IMR-90 (cell line): ENCODE measurements around the gene PTPRC. TPM values are rescaled to one million over a fixed set of nuclear protein-coding genes. Genes with fewer than 3 reads are reported as not detected.

Experiments
- ATAC-seq: fragments of 200-7000 bp; cut with Tn5 transposase; 2 replicates; pipeline ENCODE4 v1.9.1; 2020; ENCODE audit warnings: low read depth, mild to moderate bottlenecking, moderate library complexity
- BruUV-seq: library from RNA; stranded (reverse); fragments of 400-500 nt; replicated peaks from 2 replicates; lab custom pipeline; 2021; lab: Mats Ljungman, UMichigan
- CTCF ChIA-PET: fragments of 300-600 bp; formaldehyde crosslinking; extraction: SDS; loops from one replicate; lab custom pipeline; 2021; ENCODE audit warnings: antibody characterized with exemption; lab: Yijun Ruan, JAX
- POLR2A ChIA-PET: fragments of 300-600 bp; sonication (Branson Sonifier 250); formaldehyde crosslinking; loops from one replicate; lab custom pipeline; 2022; ENCODE audit warnings: antibody characterized with exemption; ENCODE audit not compliant: unreplicated experiment; lab: Charles Lee
- DNase-seq: peaks from one replicate; pipeline ENCODE4 v3.0.0; 2013
- H2AFZ ChIP-seq: replicated peaks from 2 replicates; pipeline ENCODE3; 2013; ENCODE audit warnings: low read length, mild to moderate bottlenecking; ENCODE audit not compliant: poor library complexity
- H2AK5ac ChIP-seq: 2 replicates; pipeline ENCODE4 v1.6.1; 2013; ENCODE audit warnings: low read depth, low read length, inconsistent platforms
- H2AK9ac ChIP-seq: replicated peaks from 2 replicates; pipeline ENCODE3; 2013; ENCODE audit warnings: mild to moderate bottlenecking, low read depth, low read length, moderate library complexity; ENCODE audit not compliant: poor library complexity
- H2BK120ac ChIP-seq: 2 replicates; pipeline ENCODE4 v1.6.1; 2013; ENCODE audit warnings: low read depth, low read length, inconsistent platforms
- H2BK15ac ChIP-seq: 3 replicates; pipeline ENCODE4 v1.6.1; 2013; ENCODE audit warnings: low read depth, low read length, inconsistent platforms
- H2BK20ac ChIP-seq: 2 replicates; pipeline ENCODE4 v1.6.1; 2013; ENCODE audit warnings: low read depth, mild to moderate bottlenecking, inconsistent platforms, low read length, moderate library complexity
- H2BK5ac ChIP-seq: 2 replicates; pipeline ENCODE4 v1.6.1; 2013; ENCODE audit warnings: mild to moderate bottlenecking, low read depth, low read length, inconsistent platforms; ENCODE audit not compliant: poor library complexity, severe bottlenecking
- H3K14ac ChIP-seq: replicated peaks from 2 replicates; pipeline ENCODE4 v1.6.1; 2013; ENCODE audit warnings: low read depth, low read length, inconsistent platforms
- H3K18ac ChIP-seq: 2 replicates; pipeline ENCODE4 v1.6.1; 2013; ENCODE audit warnings: low read depth, low read length, control low read depth
- H3K23ac ChIP-seq: 2 replicates; pipeline ENCODE4 v1.6.1; 2013; ENCODE audit warnings: low read depth, low read length, inconsistent platforms
- H3K27ac ChIP-seq: 2 replicates; pipeline ENCODE4 v1.5.1; 2013; ENCODE audit warnings: mild to moderate bottlenecking, control low read depth, low read length; ENCODE audit not compliant: insufficient read depth
- H3K27me3 ChIP-seq: 2 replicates; pipeline ENCODE4 v1.6.1; 2013; ENCODE audit warnings: low read length; ENCODE audit not compliant: control insufficient read depth, insufficient read depth
- H3K36me3 ChIP-seq: 2 replicates; pipeline ENCODE4 v1.6.1; 2013; ENCODE audit warnings: low read length, mixed read lengths; ENCODE audit not compliant: control insufficient read depth, insufficient read depth
- H3K4ac ChIP-seq: 2 replicates; pipeline ENCODE4 v1.6.1; 2013; ENCODE audit warnings: low read depth, low read length, inconsistent platforms
- H3K4me1 ChIP-seq: 2 replicates; pipeline ENCODE4 v1.6.1; 2013; ENCODE audit warnings: low read length, mixed read lengths; ENCODE audit not compliant: control insufficient read depth, insufficient read depth
- H3K4me2 ChIP-seq: 2 replicates; pipeline ENCODE4 v1.6.1; 2013; ENCODE audit warnings: low read depth, mild to moderate bottlenecking, control low read depth, low read length, moderate library complexity
- H3K4me3 ChIP-seq: 2 replicates; pipeline ENCODE4 v1.5.1; 2013; ENCODE audit warnings: low read depth, mild to moderate bottlenecking, control low read depth, low read length, moderate library complexity; ENCODE audit not compliant: insufficient read depth
- H3K56ac ChIP-seq: 2 replicates; pipeline ENCODE4 v1.6.1; 2013; ENCODE audit warnings: low read length, inconsistent platforms; ENCODE audit not compliant: insufficient read depth; ENCODE audit errors: extremely low read depth
- H3K79me1 ChIP-seq, 2 experiments: 2 replicates each; pipeline ENCODE4 v1.6.1; 2013; ENCODE audit warnings: low read length in 2 of 2, inconsistent platforms in 1 of 2, low read depth in 1 of 2
- H3K9ac ChIP-seq: 2 replicates; pipeline ENCODE4 v1.6.1; 2013; ENCODE audit warnings: low read depth, low read length, control low read depth
- H3K9me1 ChIP-seq: 2 replicates; pipeline ENCODE4 v1.6.1; 2013; ENCODE audit warnings: low read length, inconsistent platforms; ENCODE audit not compliant: insufficient read depth
- H3K9me3 ChIP-seq: 2 replicates; pipeline ENCODE4 v1.6.1; 2013; ENCODE audit warnings: low read length; ENCODE audit not compliant: control insufficient read depth, insufficient read depth
- H4K20me1 ChIP-seq: 2 replicates; pipeline ENCODE4 v1.6.1; 2013; ENCODE audit warnings: low read length, inconsistent platforms; ENCODE audit not compliant: insufficient read depth
- H4K5ac ChIP-seq: 2 replicates; pipeline ENCODE4 v1.6.1; 2013; ENCODE audit warnings: mild to moderate bottlenecking, low read depth, low read length, control low read depth
- H4K8ac ChIP-seq, 2 experiments: 2 replicates each; pipeline ENCODE4 v1.6.1; 2013; ENCODE audit warnings: low read depth in 2 of 2, low read length in 2 of 2, control low read depth in 1 of 2, inconsistent platforms in 1 of 2
- H4K91ac ChIP-seq: 2 replicates; pipeline ENCODE4 v1.6.1; 2013; ENCODE audit warnings: low read depth, low read length, inconsistent platforms; ENCODE audit not compliant: insufficient read depth
- BHLHE40 ChIP-seq: fragments of 150-350 bp; IDR thresholded peaks from 2 replicates; pipeline ENCODE4 v1.6.1; 2016; ENCODE audit warnings: mild to moderate bottlenecking, low read depth, low read length
- CTCF ChIP-seq: conservative IDR thresholded peaks from 2 replicates; pipeline ENCODE4 v1.5.1; 2012; ENCODE audit warnings: mild to moderate bottlenecking, low read depth, low read length, improper control_type of control experiment
- FOS ChIP-seq: fragments of 150-350 bp; IDR thresholded peaks from 2 replicates; pipeline ENCODE4 v1.6.1; 2016; ENCODE audit warnings: low read depth, low read length
- MAFK ChIP-seq: IDR thresholded peaks from 2 replicates; pipeline ENCODE4 v1.6.1; 2012; ENCODE audit warnings: low read depth, low read length, improper control_type of control experiment
- MAZ ChIP-seq: IDR thresholded peaks from 2 replicates; pipeline ENCODE4 v1.6.1; 2012; ENCODE audit warnings: low read depth, mild to moderate bottlenecking, low read length, improper control_type of control experiment, moderate library complexity, borderline replicate concordance
- MXI1 ChIP-seq: IDR thresholded peaks from 2 replicates; pipeline ENCODE4 v1.6.1; 2012; ENCODE audit warnings: low read depth, mild to moderate bottlenecking, low read length, moderate library complexity, borderline replicate concordance
- NFE2L2 ChIP-seq: fragments of 150-350 bp; IDR thresholded peaks from 2 replicates; pipeline ENCODE4 v1.6.1; 2016; ENCODE audit warnings: low read depth, mild to moderate bottlenecking, low read length
- POLR2A ChIP-seq: IDR thresholded peaks from 2 replicates; pipeline ENCODE4 v1.6.1; 2012; ENCODE audit warnings: mild to moderate bottlenecking, low read depth, low read length
- RAD21 ChIP-seq: IDR thresholded peaks from 2 replicates; pipeline ENCODE4 v1.6.1; 2012; ENCODE audit warnings: low read length, improper control_type of control experiment
- RCOR1 ChIP-seq: IDR thresholded peaks from 2 replicates; pipeline ENCODE4 v1.6.1; 2012; ENCODE audit warnings: mild to moderate bottlenecking, low read length, improper control_type of control experiment; ENCODE audit not compliant: insufficient replicate concordance
- WGBS, 2 experiments: methylation state at CpG; one replicate each; pipeline versions ENCODE4 v1.1.5 to v1.1.7; 2013; ENCODE audit warnings: missing lambda C conversion rate in 2 of 2; ENCODE audit not compliant: insufficient read length in 1 of 2; ENCODE audit errors: extremely low coverage in 2 of 2; 5-methylcytosine and 5-hydroxymethylcytosine counted together
- dilution Hi-C: fragments of 300-500 bp; cut with HindIII; formaldehyde crosslinking; loops from one replicate; pipeline ENCODE4 v1.14.3; 2018; ENCODE audit warnings: low sequenced_read_pairs; ENCODE audit not compliant: unreplicated experiment
- in situ Hi-C: fragments of 300-500 bp; cut with MboI; formaldehyde crosslinking; loops from 3 replicates; pipeline ENCODE4 v1.14.3; 2019; ENCODE audit warnings: low sequenced_read_pairs, inconsistent platforms, mixed read lengths
- intact Hi-C: fragments of 100-400 bp; cut with micrococcal nuclease; formaldehyde crosslinking; loops from 2 replicates; pipeline ENCODE4 v1.10.0; 2022
- polyA plus RNA-seq, 3 experiments: library from polyadenylated mRNA; depleted of rRNA; stranded (reverse); fragments of >200 nt; gene quantifications; 2 replicates each; pipeline ENCODE4 v1.2.3, GENCODE V29; 2012; ENCODE audit warnings: low replicate concordance in 1 of 3
- total RNA-seq: library from RNA; depleted of rRNA; stranded (reverse); fragments of >200 nt; gene quantifications from 2 replicates; pipeline ENCODE4 v1.2.3, GENCODE V29; 2012
- TF ChIP-seq, protein P1 (sequence below): fragments of 150-350 bp; IDR thresholded peaks from 2 replicates; pipeline ENCODE4 v1.6.1; 2016; ENCODE audit warnings: low read depth, mild to moderate bottlenecking, low read length, moderate library complexity, borderline replicate concordance
- TF ChIP-seq, protein P2 (sequence below): fragments of 150-350 bp; IDR thresholded peaks from 2 replicates; pipeline ENCODE4 v1.6.1; 2017; ENCODE audit warnings: mild to moderate bottlenecking, antibody characterized with exemption, low read length, low read depth

The PTPRC gene
- total and polyA plus RNA-seq, 2 of the 4 experiments (the other 2 are of a cell fraction): not detected

GRCh38 chr1:198747127-198747526, 108.3 kb downstream of the PTPRC start:
- no TSS peak for BruUV-seq
- Histone ChIP-seq H2BK120ac (no peak overlapping the region), H4K5ac (no peak overlapping the region), H3K4me2 (no peak overlapping the region), H3K4me3 (no peak overlapping the region), H2AK5ac (no peak overlapping the region), H3K23ac (no peak overlapping the region), H4K20me1 (no peaks in the 10 kb centered on the region), H3K18ac (no peak overlapping the region), H3K9me3 (no peaks in the 10 kb centered on the region), H3K27ac (no peak overlapping the region), H3K14ac (no peak overlapping the region), H3K9ac (no peak overlapping the region), H2BK15ac (no peak overlapping the region), H4K8ac (no peak overlapping the region), H2AFZ (no peak overlapping the region), H2BK5ac (no peak overlapping the region), H3K36me3 (no peaks in the 10 kb centered on the region), H4K91ac (no peak overlapping the region), H2AK9ac (no peak overlapping the region), H3K27me3 (no peaks in the 10 kb centered on the region), H2BK20ac (no peak overlapping the region), H3K79me1 (no peaks in the 10 kb centered on the region), H3K9me1 (no peaks in the 10 kb centered on the region), H3K56ac (no peak overlapping the region), H3K4me1 (no peaks in the 10 kb centered on the region), H3K4ac (no peak overlapping the region)
- dilution Hi-C loops: no loop called here
- CTCF ChIA-PET: no interaction called here
- TF ChIP-seq, protein P1, sequence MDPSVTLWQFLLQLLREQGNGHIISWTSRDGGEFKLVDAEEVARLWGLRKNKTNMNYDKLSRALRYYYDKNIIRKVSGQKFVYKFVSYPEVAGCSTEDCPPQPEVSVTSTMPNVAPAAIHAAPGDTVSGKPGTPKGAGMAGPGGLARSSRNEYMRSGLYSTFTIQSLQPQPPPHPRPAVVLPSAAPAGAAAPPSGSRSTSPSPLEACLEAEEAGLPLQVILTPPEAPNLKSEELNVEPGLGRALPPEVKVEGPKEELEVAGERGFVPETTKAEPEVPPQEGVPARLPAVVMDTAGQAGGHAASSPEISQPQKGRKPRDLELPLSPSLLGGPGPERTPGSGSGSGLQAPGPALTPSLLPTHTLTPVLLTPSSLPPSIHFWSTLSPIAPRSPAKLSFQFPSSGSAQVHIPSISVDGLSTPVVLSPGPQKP: no peak
- no peak for TF ChIP-seq POLR2A
- TF ChIP-seq FOS: no peak
- TF ChIP-seq, protein P2, sequence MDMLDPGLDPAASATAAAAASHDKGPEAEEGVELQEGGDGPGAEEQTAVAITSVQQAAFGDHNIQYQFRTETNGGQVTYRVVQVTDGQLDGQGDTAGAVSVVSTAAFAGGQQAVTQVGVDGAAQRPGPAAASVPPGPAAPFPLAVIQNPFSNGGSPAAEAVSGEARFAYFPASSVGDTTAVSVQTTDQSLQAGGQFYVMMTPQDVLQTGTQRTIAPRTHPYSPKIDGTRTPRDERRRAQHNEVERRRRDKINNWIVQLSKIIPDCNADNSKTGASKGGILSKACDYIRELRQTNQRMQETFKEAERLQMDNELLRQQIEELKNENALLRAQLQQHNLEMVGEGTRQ: no peak
- no peak for TF ChIP-seq CTCF
- no peak for TF ChIP-seq BHLHE40
- no peak for TF ChIP-seq MAFK
- TF ChIP-seq NFE2L2: no peak
- TF ChIP-seq RAD21: no peak
- no peak for TF ChIP-seq MAZ
- TF ChIP-seq MXI1: no peak
- no peak for TF ChIP-seq RCOR1
- in situ Hi-C loops: no loop called here
- POLR2A ChIA-PET: no interaction called here
- ATAC-seq (no peak), DNase-seq (no peak)
- 100% methylated on average over 1 of the region's 2 CpGs; no CpG with 5 or more reads in 1 of the 2 experiments for WGBS, 2 experiments
- intact Hi-C loops: no loop called here
